ENCODE measurements around the gene RCAN2.

Gene RCAN2

DNA sequence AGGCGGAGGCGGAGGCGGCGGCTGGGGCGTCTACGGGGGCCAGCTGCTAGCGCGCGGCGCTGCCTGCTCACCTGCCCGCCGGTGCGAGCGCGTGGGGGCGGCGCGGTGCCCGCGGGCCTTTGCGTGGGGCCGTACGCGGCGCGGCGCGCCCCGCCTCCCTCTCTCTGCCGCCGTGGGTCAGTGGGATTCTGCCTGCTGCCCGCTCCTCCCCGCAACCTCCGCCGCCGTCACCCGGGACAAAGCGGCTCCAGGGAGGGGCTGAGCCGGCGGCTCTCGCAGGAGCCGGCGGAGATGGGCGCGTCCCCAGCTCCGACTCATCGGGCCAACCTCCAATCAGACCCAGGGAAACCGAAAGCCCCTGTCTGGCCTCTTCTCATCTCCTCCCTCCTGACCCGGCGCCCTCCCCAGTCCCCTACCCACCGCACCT is at the start of gene RCAN2:
Gene RCAN2, minus strand, starts transcription at position 249 of the 427 bp plus-strand sequence.
- peak within 1 kb of the TSS; percentile 75 for H3K4me3 Mint-ChIP-seq

GRCh38 chr6:46539866-46540265 is 48.6 kb upstream of the RCAN2 start:
- Mint-ChIP-seq H3K27me3 (peaks cover 16% of the 10 kb centered on the region), H3K9me3 (ENCODE audit: low read depth) (peaks cover 10% of the 10 kb centered on the region), H3K36me3 (no peaks in the 10 kb centered on the region), H3K4me1 (ENCODE audit: low read depth) (no peaks in the 10 kb centered on the region), H3K4me3 (no peak overlapping the region), H3K27ac (no peak overlapping the region)

More for the DNA sequence above, at the start of gene RCAN2:
- Mint-ChIP-seq H3K9me3 (ENCODE audit: low read depth) (no peaks in the 10 kb centered on the region), H3K36me3 (peaks cover 2% of the 10 kb centered on the region), H3K27ac (no peak within 1 kb of the TSS), H3K4me1 (ENCODE audit: low read depth) (peaks cover 13% of the 10 kb centered on the region), H3K27me3 (peaks cover 53% of the 10 kb centered on the region)

- peaks cover 15% of the 10 kb centered on the region for H3K27me3 Mint-ChIP-seq
- no peaks in the 10 kb centered on the region for H3K36me3 Mint-ChIP-seq
- no peak overlapping the region for H3K27ac Mint-ChIP-seq
- H3K9me3 Mint-ChIP-seq (ENCODE audit: low read depth) = peaks cover 4% of the 10 kb centered on the region
- H3K4me1 Mint-ChIP-seq (ENCODE audit: low read depth) = no peaks in the 10 kb centered on the region
- H3K4me3 Mint-ChIP-seq = no peak overlapping the region
Observed at GRCh38 chr6:46538800-46539480, 47.7 kb upstream of the RCAN2 start.

- Mint-ChIP-seq H3K9me3 (ENCODE audit: low read depth) (no peaks in the 10 kb centered on the region), H3K36me3 (no peaks in the 10 kb centered on the region), H3K27ac (no peak overlapping the region), H3K4me3 (no peak overlapping the region), H3K27me3 (peaks cover 15% of the 10 kb centered on the region), H3K4me1 (ENCODE audit: low read depth) (no peaks in the 10 kb centered on the region)
Observed at GRCh38 chr6:46530896-46531295, 39.6 kb upstream of the RCAN2 start.

- H3K27ac Mint-ChIP-seq = no peak overlapping the region
- H3K4me3 Mint-ChIP-seq = no peak overlapping the region
- H3K9me3 Mint-ChIP-seq (ENCODE audit: low read depth) = no peaks in the 10 kb centered on the region
- peaks cover 16% of the 10 kb centered on the region for H3K27me3 Mint-ChIP-seq
- H3K36me3 Mint-ChIP-seq = no peaks in the 10 kb centered on the region
- no peaks in the 10 kb centered on the region for H3K4me1 Mint-ChIP-seq (ENCODE audit: low read depth)
Observed at GRCh38 chr6:46528961-46529750, 37.9 kb upstream of the RCAN2 start.

DNA sequence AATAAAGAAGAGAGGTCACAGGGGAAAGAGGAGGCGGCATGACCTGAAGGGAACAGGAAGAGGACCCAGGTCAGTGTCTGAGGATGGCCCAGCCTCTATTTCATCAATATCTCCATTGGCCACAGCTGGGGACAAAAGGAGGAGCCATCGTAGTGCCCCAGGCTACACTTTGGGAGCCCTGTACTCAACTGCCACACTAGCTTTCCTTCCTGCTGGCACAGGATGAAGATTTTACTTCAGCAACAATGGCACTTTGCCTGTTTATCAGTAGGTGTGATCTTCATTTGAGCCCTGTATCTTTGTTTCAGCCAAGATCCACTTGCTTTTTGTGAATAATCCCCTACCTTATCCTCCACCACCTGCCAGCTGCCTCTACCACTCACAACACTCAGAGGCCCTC is 35.4 kb upstream of the RCAN2 start:
- Mint-ChIP-seq H3K4me3 (no peak overlapping the region), H3K9me3 (ENCODE audit: low read depth) (peaks cover 3% of the 10 kb centered on the region), H3K36me3 (no peaks in the 10 kb centered on the region), H3K27ac (no peak overlapping the region), H3K4me1 (ENCODE audit: low read depth) (no peaks in the 10 kb centered on the region), H3K27me3 (peaks cover 18% of the 10 kb centered on the region)

DNA sequence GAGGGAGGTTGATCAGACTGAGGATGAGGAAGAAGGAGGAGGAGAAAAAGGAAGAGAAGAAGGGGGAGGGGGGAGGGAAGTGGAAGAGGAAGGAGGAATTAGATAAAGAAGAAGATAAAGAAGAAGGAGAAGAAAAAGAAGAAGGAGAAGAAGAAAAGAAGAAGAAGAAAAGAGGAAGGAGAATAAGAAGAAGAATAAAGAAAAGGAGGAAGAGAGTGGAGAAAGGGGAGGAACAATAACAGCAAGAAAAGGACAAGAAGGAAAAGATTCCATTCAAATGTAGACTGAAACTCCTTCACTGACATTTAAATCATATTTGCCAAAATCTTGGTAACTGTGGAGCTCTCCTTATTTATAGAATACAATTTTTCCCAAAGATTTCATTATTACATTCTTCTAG is 34.3 kb upstream of the RCAN2 start:
- Mint-ChIP-seq H3K27ac (no peak overlapping the region), H3K4me3 (no peak overlapping the region), H3K9me3 (ENCODE audit: low read depth) (peaks cover 3% of the 10 kb centered on the region), H3K36me3 (no peaks in the 10 kb centered on the region), H3K4me1 (ENCODE audit: low read depth) (no peaks in the 10 kb centered on the region), H3K27me3 (peaks cover 18% of the 10 kb centered on the region)

DNA sequence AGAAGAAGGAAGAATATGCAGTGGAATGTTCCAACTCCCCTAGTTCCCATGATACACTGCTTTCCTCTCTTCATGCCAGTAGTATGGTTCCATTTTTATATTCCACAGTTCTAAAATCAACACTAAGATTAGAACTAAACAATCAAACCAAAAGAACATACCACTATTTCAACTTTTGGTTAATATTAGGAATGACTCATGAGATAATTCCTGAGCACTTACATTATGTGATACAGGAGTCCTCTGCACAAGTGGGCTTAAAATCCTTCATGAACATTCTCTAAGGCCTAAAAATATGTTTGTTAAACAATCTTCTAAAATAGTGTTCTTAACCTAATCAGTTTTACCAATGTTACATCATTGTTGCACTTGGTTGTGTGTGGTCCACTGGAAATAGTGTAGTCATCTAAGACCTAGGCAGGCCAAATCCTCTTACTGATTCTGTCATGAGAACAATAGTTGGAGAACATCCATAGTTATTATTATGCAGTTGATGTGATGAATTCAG is 30.3 kb upstream of the RCAN2 start:
- H3K27me3 Mint-ChIP-seq = peaks cover 7% of the 10 kb centered on the region
- H3K4me3 Mint-ChIP-seq = no peak overlapping the region
- no peak overlapping the region for H3K27ac Mint-ChIP-seq
- no peaks in the 10 kb centered on the region for H3K36me3 Mint-ChIP-seq
- no peaks in the 10 kb centered on the region for H3K4me1 Mint-ChIP-seq (ENCODE audit: low read depth)
- H3K9me3 Mint-ChIP-seq (ENCODE audit: low read depth) = peaks cover 3% of the 10 kb centered on the region

- Mint-ChIP-seq H3K36me3 (no peaks in the 10 kb centered on the region), H3K9me3 (ENCODE audit: low read depth) (no peaks in the 10 kb centered on the region), H3K4me3 (no peak overlapping the region), H3K4me1 (ENCODE audit: low read depth) (no peaks in the 10 kb centered on the region), H3K27ac (no peak overlapping the region), H3K27me3 (peaks cover 3% of the 10 kb centered on the region)
Observed at GRCh38 chr6:46517202-46517601, 26.0 kb upstream of the RCAN2 start.

- H3K36me3 Mint-ChIP-seq = no peaks in the 10 kb centered on the region
- no peaks in the 10 kb centered on the region for H3K9me3 Mint-ChIP-seq (ENCODE audit: low read depth)
- H3K4me3 Mint-ChIP-seq = no peak overlapping the region
- H3K4me1 Mint-ChIP-seq (ENCODE audit: low read depth) = no peaks in the 10 kb centered on the region
- H3K27ac Mint-ChIP-seq = no peak overlapping the region
- H3K27me3 Mint-ChIP-seq = peaks cover 3% of the 10 kb centered on the region
Observed at GRCh38 chr6:46513533-46513932, 22.3 kb upstream of the RCAN2 start.

DNA sequence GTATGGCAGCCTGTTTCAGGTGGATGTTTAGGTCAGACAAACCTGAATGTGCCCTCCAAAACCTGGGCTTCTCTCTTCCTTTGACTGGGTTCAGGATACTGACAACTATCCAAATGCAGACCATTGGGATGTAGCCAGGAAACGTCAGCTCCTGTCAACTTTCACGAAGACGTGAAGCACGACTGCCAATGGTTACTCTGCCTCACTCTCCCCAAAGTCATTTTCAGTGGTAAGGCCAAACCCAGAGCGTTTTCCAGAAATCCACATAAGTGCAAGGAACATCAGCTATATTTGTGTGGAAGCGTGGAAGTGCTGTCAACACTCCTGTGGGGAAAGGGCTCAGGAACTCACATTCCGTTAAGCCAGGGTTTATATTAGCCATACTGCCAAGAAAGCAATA is 20.1 kb upstream of the RCAN2 start:
- no peaks in the 10 kb centered on the region for H3K9me3 Mint-ChIP-seq (ENCODE audit: low read depth)
- H3K4me1 Mint-ChIP-seq (ENCODE audit: low read depth) = no peaks in the 10 kb centered on the region
- no peak overlapping the region for H3K27ac Mint-ChIP-seq
- H3K4me3 Mint-ChIP-seq = no peak overlapping the region
- H3K36me3 Mint-ChIP-seq = no peaks in the 10 kb centered on the region
- peaks cover 3% of the 10 kb centered on the region for H3K27me3 Mint-ChIP-seq

- Mint-ChIP-seq H3K9me3 (ENCODE audit: low read depth) (no peaks in the 10 kb centered on the region), H3K4me1 (ENCODE audit: low read depth) (no peaks in the 10 kb centered on the region), H3K27ac (no peak overlapping the region), H3K36me3 (no peaks in the 10 kb centered on the region), H3K4me3 (no peak overlapping the region), H3K27me3 (peaks cover under 1% of the 10 kb centered on the region)
Observed at GRCh38 chr6:46510651-46511050, 19.4 kb upstream of the RCAN2 start.

DNA sequence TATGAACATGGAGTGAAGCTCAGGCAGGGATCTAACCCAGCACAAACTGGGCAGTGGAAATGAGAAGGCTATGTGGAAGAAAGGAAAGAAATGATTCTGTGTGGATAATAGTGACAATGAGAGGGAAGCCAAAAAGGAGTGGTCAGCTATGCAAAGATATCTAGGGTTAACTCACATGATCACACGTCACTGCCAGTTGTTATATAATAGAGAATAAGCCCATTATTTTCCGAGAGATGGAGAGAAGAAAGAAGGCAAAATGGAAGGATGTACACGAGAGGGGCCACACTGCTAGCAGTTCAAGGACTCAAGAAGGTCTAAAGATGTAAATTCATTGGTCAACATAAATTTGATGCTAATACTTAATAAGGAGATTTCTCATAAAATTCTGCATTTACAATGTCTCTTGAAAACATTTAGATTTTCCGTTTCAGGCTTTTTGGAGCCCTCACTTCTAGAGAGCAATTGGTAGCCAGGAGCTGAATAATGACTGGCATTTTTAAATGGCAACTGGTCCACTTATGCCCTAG is 18.8 kb upstream of the RCAN2 start:
- Mint-ChIP-seq H3K9me3 (ENCODE audit: low read depth) (no peaks in the 10 kb centered on the region), H3K4me3 (no peak overlapping the region), H3K27me3 (no peaks in the 10 kb centered on the region), H3K36me3 (no peaks in the 10 kb centered on the region), H3K27ac (no peak overlapping the region), H3K4me1 (ENCODE audit: low read depth) (no peaks in the 10 kb centered on the region)

DNA sequence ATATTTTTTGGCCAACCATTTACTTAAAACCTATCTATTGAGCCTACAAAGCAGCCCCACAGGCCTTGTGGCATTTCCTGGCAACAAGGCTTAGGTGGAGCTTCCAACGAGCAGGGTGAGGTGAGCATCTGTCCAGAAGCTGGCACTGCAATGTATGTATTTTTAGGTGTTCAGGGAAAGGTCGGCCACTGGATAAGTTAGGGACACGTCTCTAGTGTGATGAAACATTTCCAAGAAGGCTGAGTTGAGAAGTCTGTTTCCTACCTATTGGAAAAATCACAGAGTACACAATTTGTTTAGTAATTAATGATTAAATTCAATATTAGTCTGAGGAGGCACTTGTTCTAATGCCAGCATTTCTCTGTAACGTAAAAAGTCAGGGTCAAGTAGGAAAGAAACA is 17.8 kb upstream of the RCAN2 start:
- no peaks in the 10 kb centered on the region for H3K36me3 Mint-ChIP-seq
- no peak overlapping the region for H3K27ac Mint-ChIP-seq
- no peak overlapping the region for H3K4me3 Mint-ChIP-seq
- H3K27me3 Mint-ChIP-seq = no peaks in the 10 kb centered on the region
- H3K9me3 Mint-ChIP-seq (ENCODE audit: low read depth) = no peaks in the 10 kb centered on the region
- no peaks in the 10 kb centered on the region for H3K4me1 Mint-ChIP-seq (ENCODE audit: low read depth)

- Mint-ChIP-seq H3K9me3 (ENCODE audit: low read depth) (no peaks in the 10 kb centered on the region), H3K36me3 (no peaks in the 10 kb centered on the region), H3K4me1 (ENCODE audit: low read depth) (no peaks in the 10 kb centered on the region), H3K4me3 (no peak overlapping the region), H3K27ac (no peak overlapping the region), H3K27me3 (no peaks in the 10 kb centered on the region)
Observed at GRCh38 chr6:46507426-46507825, 16.2 kb upstream of the RCAN2 start.

Measured in activated naive CD8-positive, alpha-beta T cell (primary cell).